GM12878 (cell line): ENCODE results near the gene ADD1. TPM values are rescaled to one million over a fixed set of nuclear protein-coding genes. Genes with fewer than 3 reads are reported as not detected.

Experiments
- CHD1 ChIP-seq: IDR thresholded peaks from 2 replicates; pipeline ENCODE4 v1.6.1; 2012; ENCODE audit warnings: low read depth, low read length, improper control_type of control experiment
- E2F8 ChIP-seq: fragments of 450-650 bp; IDR thresholded peaks from 2 replicates; pipeline ENCODE4 v1.6.1; 2018; ENCODE audit warnings: mild to moderate bottlenecking, low read depth, moderate library complexity; ENCODE audit not compliant: partially characterized antibody
- EP300 ChIP-seq, 2 experiments: fragments of 150-350 bp in 1 of 2; IDR thresholded peaks; 2 replicates each; pipeline ENCODE4 v1.6.1; 2011 to 2012; ENCODE audit warnings: low read depth in 2 of 2, low read length in 2 of 2, borderline replicate concordance in 1 of 2, improper control_type of control experiment in 1 of 2, inconsistent platforms in 1 of 2; ENCODE audit not compliant: control insufficient read depth in 1 of 2
- FOS ChIP-seq: IDR thresholded peaks from 3 replicates; pipeline ENCODE4 v1.6.1; 2011; ENCODE audit warnings: borderline replicate concordance; ENCODE audit not compliant: insufficient read length; ENCODE audit errors: extremely low read depth
- HDAC6 ChIP-seq: fragments of 200-600 bp; sonication (generic); IDR thresholded peaks from one replicate; pipeline ENCODE4 v1.8.0; 2017; ENCODE audit warnings: antibody characterized with exemption; ENCODE audit not compliant: unreplicated experiment
- HSF1 ChIP-seq: fragments of 150-350 bp; IDR thresholded peaks from 2 replicates; pipeline ENCODE4 v1.6.1; 2014; ENCODE audit warnings: mild to moderate bottlenecking, low read depth, low read length
- IRF4 ChIP-seq: IDR thresholded peaks from 2 replicates; pipeline ENCODE4 v1.6.1; 2011; ENCODE audit warnings: low read depth, low read length
- LARP7 ChIP-seq: fragments of 450-650 bp; IDR thresholded peaks from 2 replicates; pipeline ENCODE4 v1.6.1; 2017; ENCODE audit warnings: mild to moderate bottlenecking
- REST ChIP-seq: IDR thresholded peaks from 2 replicates; pipeline ENCODE4 v1.6.1; 2012; ENCODE audit warnings: mild to moderate bottlenecking, low read depth, low read length
- SKIL ChIP-seq: fragments of 450-650 bp; IDR thresholded peaks from 2 replicates; pipeline ENCODE4 v1.6.1; 2017; ENCODE audit warnings: mild to moderate bottlenecking, low read depth, inconsistent platforms; ENCODE audit not compliant: poor library complexity, severe bottlenecking
- SMAD1 ChIP-seq: fragments of 450-650 bp; IDR thresholded peaks from 2 replicates; pipeline ENCODE4 v1.6.1; 2018; ENCODE audit warnings: mild to moderate bottlenecking, low read depth; ENCODE audit not compliant: partially characterized antibody
- SREBF1 ChIP-seq: IDR thresholded peaks from 2 replicates; pipeline ENCODE4 v1.6.1; 2012; ENCODE audit warnings: mild to moderate bottlenecking, low read length
- SUPT20H ChIP-seq: IDR thresholded peaks from 2 replicates; pipeline ENCODE4 v1.6.1; 2011; ENCODE audit warnings: low read depth, mild to moderate bottlenecking, low read length, moderate library complexity, borderline replicate concordance; ENCODE audit not compliant: control insufficient read depth
- TCF12 ChIP-seq: IDR thresholded peaks from 2 replicates; pipeline ENCODE4 v1.6.1; 2011; ENCODE audit warnings: low read depth, mild to moderate bottlenecking, low read length
- USF2 ChIP-seq: IDR thresholded peaks from 2 replicates; pipeline ENCODE4 v1.6.1; 2011; ENCODE audit warnings: low read depth, low read length, improper control_type of control experiment, borderline replicate concordance
- ZNF207 ChIP-seq: fragments of 450-650 bp; IDR thresholded peaks from 2 replicates; pipeline ENCODE4 v1.6.1; 2014; ENCODE audit warnings: antibody characterized with exemption, mild to moderate bottlenecking, borderline replicate concordance
- ZNF384 ChIP-seq: IDR thresholded peaks from 2 replicates; pipeline ENCODE4 v1.6.1; 2012; ENCODE audit warnings: low read depth, mild to moderate bottlenecking, low read length, improper control_type of control experiment, borderline replicate concordance
- polyA plus RNA-seq, 11 experiments: library from polyadenylated mRNA; depleted of rRNA in 4 of 11; unstranded in 6 of 11; stranded (reverse) in 5 of 11; fragments of >200 nt; fragmentation: Nextera tagmentation in 4 of 11; fragmentation: Illumina TruSeq in 1 of 11; extraction: Ambion mirVana in 4 of 11; extraction: Trizol in 1 of 11; gene quantifications; 1 replicate in 1 of 11; 2 replicates in 10 of 11; pipeline versions ENCODE4 v1.2.1 to v1.2.3, GENCODE V29; 2011 to 2016; ENCODE audit warnings: inconsistent platforms in 2 of 11, missing spikeins in 2 of 11, low read depth in 1 of 11
- total RNA-seq, 4 experiments: library from RNA; depleted of rRNA in 3 of 4; stranded (reverse); fragments of >200 nt in 3 of 4; fragmentation: Illumina TruSeq in 1 of 4; extraction: Trizol in 1 of 4; gene quantifications; 2 replicates each; pipeline versions ENCODE4 v1.2.1 to v1.2.3, GENCODE V29; 2013 to 2021

Gene ADD1
- total and polyA plus RNA-seq, 10 of the 15 experiments (the other 5 are each of a cell fraction or from before 2014, with no cell fraction given) = 21.6 to 182 (median 105) TPM

- no peak for TF ChIP-seq E2F8
- peak; percentile 46; the same call in 1 of the 2 replicates for TF ChIP-seq LARP7
- TF ChIP-seq EP300 (IDR thresholded peaks at IDR 0.05; ENCODE audit: borderline replicate concordance in 1 of 2, control insufficient read depth in 1 of 2, low read depth in 2 of 2, low read length in 2 of 2) = 0 out of 4 replicates have a peak, but pooled peaks of 1 of the 2 experiments have one; percentile 17
- TF ChIP-seq SMAD1 = no peak
- no peak for TF ChIP-seq SREBF1
- no peak for TF ChIP-seq ZNF207
- TF ChIP-seq SUPT20H = no peak
- TF ChIP-seq REST = no peak
- TF ChIP-seq USF2 = no peak; the same call in 1 of the 2 replicates
- no peak for TF ChIP-seq SKIL
- TF ChIP-seq ZNF384 = no peak
- no peak for TF ChIP-seq CHD1
- TF ChIP-seq HSF1 = no peak
- 0 out of 2 replicates have a peak, but pooled peaks have one; percentile 52 for TF ChIP-seq TCF12
- no peak for TF ChIP-seq HDAC6
- TF ChIP-seq IRF4 = no peak
- no peak for TF ChIP-seq FOS
Observed at GRCh38 chr4:2811830-2812611, 31.6 kb upstream of the ADD1 start (continued).
